Fibroblast of pulmonary artery (primary cell): ENCODE measurements around the gene BBIP1.

ENCODE experiments used
- DNase-seq: peaks from one replicate; pipeline ENCODE4 v3.0.0-alpha.2; 2010; ENCODE audit warnings: low read depth
- H3K4me3 ChIP-seq: replicated peaks from 2 replicates; pipeline ENCODE4 v1.5.1; 2011; ENCODE audit warnings: low read depth, mild to moderate bottlenecking, control low read depth, low read length, moderate library complexity
- CTCF ChIP-seq: IDR thresholded peaks from 2 replicates; pipeline ENCODE4 v1.5.1; 2011; ENCODE audit warnings: mild to moderate bottlenecking, control low read depth, low read length, inconsistent platforms; ENCODE audit errors: missing control alignments

The BBIP1 gene

GRCh38 chr10:110915035-110915434 is 3.9 kb downstream of the BBIP1 start:
- no peak for DNase-seq
- TF ChIP-seq CTCF, result no peak
- no peak overlapping the region for H3K4me3 ChIP-seq

GRCh38 chr10:110914431-110914830 is 4.5 kb downstream of the BBIP1 start:
- no peak overlapping the region for H3K4me3 ChIP-seq
- DNase-seq, result no peak
- TF ChIP-seq CTCF, result no peak

GRCh38 chr10:110912374-110912773 is 6.6 kb downstream of the BBIP1 start:
- no peak for TF ChIP-seq CTCF
- DNase-seq, result peak; percentile 28
- no peak overlapping the region for H3K4me3 ChIP-seq

GRCh38 chr10:110910138-110910537 is 8.8 kb downstream of the BBIP1 start:
- no peak for DNase-seq
- TF ChIP-seq CTCF, result no peak
- H3K4me3 ChIP-seq, result no peak overlapping the region

- TF ChIP-seq CTCF, result no peak
- DNase-seq, result peak; percentile 21
Measured at GRCh38 chr10:110903280-110904278, 15.4 kb downstream of the BBIP1 start.

GRCh38 chr10:110901954-110902819 is 16.8 kb downstream of the BBIP1 start:
- DNase-seq, result peak; percentile 76
- H3K4me3 ChIP-seq, result no peak overlapping the region
- TF ChIP-seq CTCF, result no peak

More at GRCh38 chr10:110903280-110904278, 15.4 kb downstream of the BBIP1 start:
- no peak overlapping the region for H3K4me3 ChIP-seq
